GM12874 (cell line): ENCODE data around the gene SDK2.

Experiments used
- CTCF ChIP-seq: IDR thresholded peaks from 2 replicates; pipeline ENCODE4 v1.5.1; 2011; ENCODE audit warnings: low read depth, mild to moderate bottlenecking, control low read depth, low read length, moderate library complexity; ENCODE audit not compliant: insufficient read depth

SDK2 gene

GRCh38 chr17:73646409-73647300, 2.4 kb upstream of the SDK2 start:
- TF ChIP-seq CTCF = 0 out of 2 replicates have a peak, but pooled peaks have one; percentile 18

- TF ChIP-seq CTCF = no peak
Measured at GRCh38 chr17:73645050-73645871, 1.0 kb upstream of the SDK2 start.

- TF ChIP-seq CTCF = no peak
Measured at GRCh38 chr17:73643852-73644144, 447 bp downstream of the SDK2 start.

DNA sequence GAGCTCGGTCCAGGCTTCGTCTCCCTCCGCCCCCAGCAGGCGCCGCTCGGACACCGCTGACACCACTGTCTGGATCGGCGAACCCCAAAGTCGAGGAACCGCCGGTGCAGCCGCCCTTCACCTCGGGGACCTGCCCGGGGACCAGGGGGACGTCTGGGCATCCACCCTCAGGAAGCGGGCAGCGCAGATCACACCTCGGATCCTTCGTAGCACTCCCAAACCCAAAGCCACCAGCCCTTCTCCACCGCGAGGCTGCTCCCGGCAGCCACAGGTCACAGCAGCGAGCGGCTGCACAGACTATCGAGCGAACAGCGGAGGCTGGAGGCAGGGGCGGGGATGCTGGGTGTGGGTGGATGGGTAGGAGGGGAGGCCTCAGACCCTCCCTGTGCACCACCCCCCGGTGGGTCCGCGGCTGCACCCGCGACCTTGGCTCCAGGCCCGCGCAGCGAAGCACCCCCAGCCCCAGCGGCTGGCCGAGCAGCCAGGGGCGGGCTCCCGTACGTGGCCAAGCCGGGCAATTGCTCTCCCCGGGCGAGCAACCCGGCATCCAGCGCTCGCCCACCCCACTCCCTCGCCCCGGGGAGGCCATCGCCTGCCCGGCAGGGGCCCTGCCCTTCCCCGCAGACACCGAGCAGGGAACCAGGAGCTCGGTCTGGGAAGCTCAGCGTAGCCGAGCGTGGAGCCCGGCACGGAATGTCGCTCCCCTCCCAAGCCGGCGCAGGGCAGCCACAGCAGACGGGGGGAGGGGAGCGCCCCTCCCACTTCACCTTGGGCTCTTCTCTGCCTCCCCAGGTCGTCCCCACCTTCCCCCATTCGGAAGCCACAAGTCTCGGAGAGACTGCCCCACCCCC, 1.0 kb downstream of the SDK2 start:
- peak; percentile 14; the same call in 1 of the 2 replicates for TF ChIP-seq CTCF

DNA sequence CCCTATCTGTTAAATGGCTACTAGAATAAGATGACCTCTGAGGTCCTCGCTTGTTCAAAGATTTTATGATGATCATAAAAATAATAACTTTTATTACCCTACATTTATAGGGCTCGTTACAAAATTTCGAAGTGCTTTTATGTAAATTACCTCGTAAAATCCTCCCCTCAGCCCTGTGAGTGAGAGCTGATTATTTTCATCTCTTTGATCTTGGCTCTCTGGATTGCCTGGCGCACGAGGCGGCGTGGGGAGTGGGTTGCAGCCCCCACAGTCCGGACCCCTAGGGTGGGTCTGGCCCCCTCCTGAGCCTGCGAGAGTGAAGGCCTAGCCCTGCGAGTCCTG, 1.6 kb downstream of the SDK2 start:
- TF ChIP-seq CTCF = no peak

- TF ChIP-seq CTCF = no peak
Measured at GRCh38 chr17:73641826-73642600, 2.2 kb downstream of the SDK2 start.
